A673 (cell line): ENCODE results near the gene FUT8. TPM values are rescaled to one million over a fixed set of nuclear protein-coding genes. Genes with fewer than 3 reads are reported as not detected.

Source experiments
- BruUV-seq: library from RNA; stranded (reverse); fragments of 400-500 nt; replicated peaks from 2 replicates; lab custom pipeline; 2021; lab: Mats Ljungman, UMichigan
- CTCF ChIA-PET: fragments of 300-600 bp; sonication (Branson Sonifier 250); formaldehyde crosslinking; loops from one replicate; lab custom pipeline; 2022; ENCODE audit warnings: antibody characterized with exemption; lab: Charles Lee
- POLR2A ChIA-PET: fragments of 300-600 bp; sonication (Branson Sonifier 250); formaldehyde crosslinking; loops from one replicate; lab custom pipeline; 2022; ENCODE audit warnings: antibody characterized with exemption; ENCODE audit not compliant: low non-redundant PET; lab: Charles Lee
- DNase-seq: peaks from one replicate; pipeline ENCODE4 v3.0.0-alpha.2; 2015; ENCODE audit warnings: low spot score
- H3K27ac ChIP-seq: fragments of 200-600 bp; sonication (generic); 2 replicates; pipeline ENCODE4 v1.5.1; 2016; ENCODE audit warnings: mixed run types, low read depth, mild to moderate bottlenecking, mixed read lengths, antibody characterized with exemption, low read length; ENCODE audit not compliant: poor library complexity, severe bottlenecking
- H3K27me3 ChIP-seq: fragments of 200-600 bp; sonication (generic); replicated peaks from 2 replicates; pipeline ENCODE4 v1.6.1; 2017; ENCODE audit warnings: mixed run types, low read depth, mild to moderate bottlenecking, mixed read lengths, antibody characterized with exemption, low read length; ENCODE audit not compliant: insufficient read depth, poor library complexity
- H3K36me3 ChIP-seq: fragments of 200-600 bp; sonication (generic); 2 replicates; pipeline ENCODE4 v1.6.1; 2016; ENCODE audit warnings: mixed run types, mild to moderate bottlenecking, mixed read lengths, antibody characterized with exemption, low read length; ENCODE audit not compliant: insufficient read depth, poor library complexity, severe bottlenecking
- H3K4me1 ChIP-seq: fragments of 200-600 bp; sonication (generic); 2 replicates; pipeline ENCODE4 v1.6.1; 2017; ENCODE audit warnings: mixed run types, mild to moderate bottlenecking, mixed read lengths, antibody characterized with exemption, low read length; ENCODE audit not compliant: insufficient read depth, poor library complexity, severe bottlenecking
- H3K4me3 ChIP-seq: fragments of 200-600 bp; sonication (generic); 2 replicates; pipeline ENCODE4 v1.5.1; 2016; ENCODE audit warnings: low read depth, mixed run types, mild to moderate bottlenecking, mixed read lengths, low read length; ENCODE audit not compliant: poor library complexity, severe bottlenecking
- H3K9me3 ChIP-seq: fragments of 200-600 bp; sonication (generic); 2 replicates; pipeline ENCODE4 v1.6.1; 2016; ENCODE audit warnings: mixed run types, low read depth, mild to moderate bottlenecking, mixed read lengths, antibody characterized with exemption, low read length; ENCODE audit not compliant: poor library complexity, severe bottlenecking
- CTCF ChIP-seq: fragments of 300-800, 200-600 bp; sonication (generic); conservative IDR thresholded peaks from 2 replicates; pipeline ENCODE4 v1.5.1; 2017; ENCODE audit warnings: low read depth, mild to moderate bottlenecking, antibody characterized with exemption, low read length, moderate library complexity, mixed read lengths
- EZH2 ChIP-seq: fragments of 200-600 bp; sonication (generic); IDR thresholded peaks from 2 replicates; pipeline ENCODE4 v1.6.1; 2017; ENCODE audit warnings: borderline replicate concordance, low read depth, mild to moderate bottlenecking, mixed read lengths, antibody characterized with exemption, low read length; ENCODE audit not compliant: poor library complexity, severe bottlenecking
- intact Hi-C: fragments of 100-400 bp; cut with micrococcal nuclease; formaldehyde crosslinking; loops from one replicate; pipeline ENCODE4 v1.10.0; 2022; ENCODE audit not compliant: unreplicated experiment
- total RNA-seq: library from RNA; stranded (reverse); gene quantifications from 2 replicates; pipeline ENCODE4 v1.2.3, GENCODE V29; 2021

Gene FUT8
- total RNA-seq, 1 experiment from 2014 or later = 11.0 TPM

- POLR2A ChIA-PET = no interaction called here
- no peak overlapping the region for H3K27ac ChIP-seq
- TF ChIP-seq CTCF = no peak
- intact Hi-C loops = no loop called here
- DNase-seq = no peak
- H3K4me3 ChIP-seq = no peak overlapping the region
- no TSS peak for BruUV-seq
- no peaks in the 10 kb centered on the region for H3K9me3 ChIP-seq
- no peaks in the 10 kb centered on the region for H3K27me3 ChIP-seq
- CTCF ChIA-PET = no interaction called here
- no peaks in the 10 kb centered on the region for H3K36me3 ChIP-seq
- no peaks in the 10 kb centered on the region for H3K4me1 ChIP-seq
Observed at GRCh38 chr14:65748796-65749195, 336.3 kb downstream of the FUT8 start.

- no peak for DNase-seq
- H3K27me3 ChIP-seq = no peaks in the 10 kb centered on the region
- H3K9me3 ChIP-seq = no peaks in the 10 kb centered on the region
- ChIA-PET POLR2A (no interaction called here), CTCF (no interaction called here)
- intact Hi-C loops = no loop called here
- H3K4me1 ChIP-seq = no peaks in the 10 kb centered on the region
- BruUV-seq = no TSS peak
- H3K36me3 ChIP-seq = no peaks in the 10 kb centered on the region
- no peak overlapping the region for H3K27ac ChIP-seq
- H3K4me3 ChIP-seq = no peak overlapping the region
- TF ChIP-seq CTCF = no peak
- TF ChIP-seq EZH2 = no peak
Observed at GRCh38 chr14:65749287-65749686, 336.8 kb downstream of the FUT8 start.

GRCh38 chr14:65750906-65751305 lies 338.4 kb downstream of the FUT8 start:
- POLR2A ChIA-PET = no interaction called here
- no peak overlapping the region for H3K4me3 ChIP-seq
- no peaks in the 10 kb centered on the region for H3K36me3 ChIP-seq
- TF ChIP-seq EZH2 (no peak), CTCF (no peak)
- H3K27me3 ChIP-seq = no peaks in the 10 kb centered on the region
- CTCF ChIA-PET = no interaction called here
- intact Hi-C loops = no loop called here
- no TSS peak for BruUV-seq
- H3K27ac ChIP-seq = no peak overlapping the region
- no peaks in the 10 kb centered on the region for H3K4me1 ChIP-seq
- H3K9me3 ChIP-seq = no peaks in the 10 kb centered on the region
- no peak for DNase-seq
